Right renal pelvis (tissue), 4 donors: Measurements from ENCODE around the gene KRTAP3-2. TPM values are rescaled to one million over a fixed set of nuclear protein-coding genes. Genes with fewer than 3 reads are reported as not detected.
"Not testable (repeated sequence)": the region's sequence is repeated elsewhere in the genome, so short reads cannot be mapped to it uniquely, and the experiment has no call there.

Experiments used
- DNase-seq, 4 donors: peaks; one replicate each; pipeline ENCODE4 v3.0.0-alpha.2; 2013; ENCODE audit warnings: low read depth in 4 of 4, low spot score in 3 of 4, missing footprints in 1 of 4
- polyA plus RNA-seq, 4 donors: library from polyadenylated mRNA; unstranded; fragments of 120-200 nt; gene quantifications; one replicate each; pipeline ENCODE4 v1.2.1, GENCODE V29; 2013; ENCODE audit not compliant: insufficient read length in 4 of 4

Gene KRTAP3-2
- not detected for polyA plus RNA-seq

GRCh38 chr17:40999563-40999962 is at the start of gene KRTAP3-2:
KRTAP3-2 (minus strand) TSS chr17:40999906; CDS start chr17:40999853, 53 bp downstream.
- DNase-seq: not testable (repeated sequence)

- no peak for DNase-seq
Measured at GRCh38 chr17:41049110-41049509, 49.4 kb upstream of the KRTAP3-2 start.

- DNase-seq: no peak
Measured at GRCh38 chr17:41048441-41048840, 48.7 kb upstream of the KRTAP3-2 start.

- DNase-seq: not testable (repeated sequence)
Measured at GRCh38 chr17:41046735-41047465, 47.2 kb upstream of the KRTAP3-2 start, which contains the start of gene KRTAP2-1. KRTAP2-1 (minus strand) TSS chr17:41047316; CDS start chr17:41047267, 49 bp downstream.

GRCh38 chr17:41042953-41043352 is 43.2 kb upstream of the KRTAP3-2 start:
- DNase-seq: no peak

GRCh38 chr17:41040783-41041571 is 41.3 kb upstream of the KRTAP3-2 start, which contains the start of gene KRTAP1-1:
KRTAP1-1 (minus strand) TSS chr17:41041450; CDS start chr17:41041397, 53 bp downstream.
- not testable (repeated sequence) for DNase-seq

- no peak for DNase-seq
Measured at GRCh38 chr17:41037853-41038350, 38.2 kb upstream of the KRTAP3-2 start.

- DNase-seq: not testable (repeated sequence)
Measured at GRCh38 chr17:41034346-41034935, 34.7 kb upstream of the KRTAP3-2 start, which contains the start of gene KRTAP1-3. KRTAP1-3 (minus strand) TSS chr17:41034874; CDS start chr17:41034821, 53 bp downstream.

- no peak for DNase-seq
Measured at GRCh38 chr17:41029633-41030245, 30.0 kb upstream of the KRTAP3-2 start, which contains the start of gene KRTAP1-4. KRTAP1-4 (minus strand) TSS chr17:41030195; CDS start chr17:41030078, 117 bp downstream.

- DNase-seq: no peak
Measured at GRCh38 chr17:41026715-41027471, 27.2 kb upstream of the KRTAP3-2 start, which contains the start of gene KRTAP1-5. KRTAP1-5 (minus strand) TSS chr17:41027208; CDS start chr17:41027155, 53 bp downstream.

GRCh38 chr17:41024697-41025096 is 25.0 kb upstream of the KRTAP3-2 start:
- DNase-seq: no peak

GRCh38 chr17:41020336-41020735 is 20.6 kb upstream of the KRTAP3-2 start:
- no peak for DNase-seq

GRCh38 chr17:41019415-41019814 is 19.7 kb upstream of the KRTAP3-2 start:
- DNase-seq: no peak

- DNase-seq: no peak
Measured at GRCh38 chr17:41018541-41018940, 18.8 kb upstream of the KRTAP3-2 start.

- no peak for DNase-seq
Measured at GRCh38 chr17:41016578-41017215, 17.0 kb upstream of the KRTAP3-2 start.

GRCh38 chr17:41015454-41015853 is 15.7 kb upstream of the KRTAP3-2 start:
- no peak for DNase-seq

- DNase-seq: no peak
Measured at GRCh38 chr17:41013606-41014005, 13.9 kb upstream of the KRTAP3-2 start.

GRCh38 chr17:41013181-41013580 is 13.5 kb upstream of the KRTAP3-2 start:
- DNase-seq: no peak
